Glutamatergic neuron (in vitro differentiated cells): ENCODE measurements around the gene C15orf39. TPM values are rescaled to one million over a fixed set of nuclear protein-coding genes. Genes with fewer than 3 reads are reported as not detected.

ENCODE experiments used
- DNase-seq: peaks from one replicate; pipeline ENCODE4 v3.0.0; 2022
- H3K27ac Mint-ChIP-seq: one replicate; pipeline ENCODE4 v1.8.0; 2020; ENCODE audit warnings: mild to moderate bottlenecking, mixed read lengths, inconsistent platforms; ENCODE audit not compliant: unreplicated experiment
- H3K27me3 Mint-ChIP-seq: one replicate; pipeline ENCODE4 v1.8.0; 2020; ENCODE audit warnings: mild to moderate bottlenecking, moderate library complexity, mixed read lengths, inconsistent platforms; ENCODE audit not compliant: unreplicated experiment
- H3K36me3 Mint-ChIP-seq: one replicate; pipeline ENCODE4 v1.8.0; 2020; ENCODE audit warnings: mild to moderate bottlenecking, mixed read lengths, inconsistent platforms; ENCODE audit not compliant: unreplicated experiment
- H3K4me1 Mint-ChIP-seq: one replicate; pipeline ENCODE4 v1.8.0; 2020; ENCODE audit warnings: mild to moderate bottlenecking, low read depth, mixed read lengths, inconsistent platforms; ENCODE audit not compliant: unreplicated experiment
- H3K4me3 Mint-ChIP-seq: one replicate; pipeline ENCODE4 v1.8.0; 2020; ENCODE audit warnings: mild to moderate bottlenecking, mixed read lengths, inconsistent platforms; ENCODE audit not compliant: unreplicated experiment
- H3K9me3 Mint-ChIP-seq: one replicate; pipeline ENCODE4 v1.8.0; 2020; ENCODE audit warnings: mild to moderate bottlenecking, moderate library complexity, mixed read lengths, inconsistent platforms; ENCODE audit not compliant: unreplicated experiment
- CTCF ChIP-seq: fragments of 200-600 bp; sonication (generic); IDR thresholded peaks from one replicate; pipeline ENCODE4 v1.5.0; 2021; ENCODE audit not compliant: partially characterized antibody, unreplicated experiment
- total RNA-seq: library from RNA; stranded (reverse); fragmentation: NEBNext Ultra II Directional; extraction: Animal tissue kit (Norgen Biotek cat#: 25700); gene quantifications from one replicate; pipeline ENCODE4 v1.2.1, GENCODE V29; 2021; ENCODE audit not compliant: unreplicated experiment

C15orf39 gene
- total RNA-seq, 1 donor from 2014 or later, result 9.0 TPM

GRCh38 chr15:75191235-75191634, 10.4 kb upstream of the C15orf39 start:
- no peak for TF ChIP-seq CTCF
- Mint-ChIP-seq H3K36me3 (no peaks in the 10 kb centered on the region), H3K9me3 (peaks cover 5% of the 10 kb centered on the region), H3K27ac (no peak overlapping the region), H3K4me3 (no peak overlapping the region), H3K27me3 (no peaks in the 10 kb centered on the region), H3K4me1 (peaks cover 3% of the 10 kb centered on the region)
- DNase-seq, result no peak

DNA sequence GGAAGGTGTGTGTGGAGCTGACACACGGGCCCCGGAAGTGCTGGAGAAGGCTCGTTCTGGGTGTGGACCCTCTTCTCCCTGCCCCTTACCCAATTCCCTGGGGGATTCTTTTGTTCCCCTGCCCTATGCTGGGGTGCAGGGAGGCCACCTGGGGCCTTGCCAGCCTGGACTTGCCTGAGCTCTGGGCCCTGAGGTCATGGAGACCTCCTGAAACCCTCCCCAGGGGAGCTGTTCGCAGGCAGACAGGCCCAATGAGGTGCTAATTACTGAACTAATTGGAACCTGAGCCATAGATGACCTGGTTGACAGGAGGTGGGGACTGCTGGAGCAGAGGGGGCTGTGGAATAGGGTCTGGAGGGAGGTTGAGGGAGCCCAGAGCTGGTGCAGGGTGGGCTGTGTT, 9.4 kb upstream of the C15orf39 start:
- DNase-seq, result no peak
- TF ChIP-seq CTCF, result no peak
- Mint-ChIP-seq H3K9me3 (peaks cover 7% of the 10 kb centered on the region), H3K36me3 (no peaks in the 10 kb centered on the region), H3K27ac (no peak overlapping the region), H3K27me3 (no peaks in the 10 kb centered on the region), H3K4me1 (peaks cover 3% of the 10 kb centered on the region), H3K4me3 (no peak overlapping the region)

DNA sequence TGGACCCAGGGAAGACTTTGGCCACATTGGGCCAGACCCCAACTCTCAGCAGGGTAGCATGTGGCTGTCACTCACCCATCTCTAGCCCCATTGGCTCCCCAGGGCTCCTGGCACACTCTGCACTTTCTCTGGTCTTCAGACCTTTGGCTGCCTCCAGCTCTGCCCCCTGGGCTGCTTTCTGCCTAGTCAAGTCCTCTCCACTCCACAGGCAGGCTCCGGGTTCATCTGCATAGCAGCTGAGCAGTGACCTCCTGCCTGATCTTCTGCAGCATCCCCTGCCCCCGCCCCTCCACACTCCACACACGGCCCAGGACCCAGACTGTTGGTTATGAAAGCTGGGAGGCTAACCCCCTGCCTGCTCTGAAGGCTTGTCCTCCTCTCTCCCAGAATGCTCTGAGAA, 8.4 kb upstream of the C15orf39 start:
- Mint-ChIP-seq H3K9me3 (peaks cover 7% of the 10 kb centered on the region), H3K4me3 (no peak overlapping the region), H3K27ac (no peak overlapping the region), H3K36me3 (no peaks in the 10 kb centered on the region), H3K27me3 (no peaks in the 10 kb centered on the region), H3K4me1 (peaks cover 3% of the 10 kb centered on the region)
- DNase-seq, result no peak
- TF ChIP-seq CTCF, result no peak

DNA sequence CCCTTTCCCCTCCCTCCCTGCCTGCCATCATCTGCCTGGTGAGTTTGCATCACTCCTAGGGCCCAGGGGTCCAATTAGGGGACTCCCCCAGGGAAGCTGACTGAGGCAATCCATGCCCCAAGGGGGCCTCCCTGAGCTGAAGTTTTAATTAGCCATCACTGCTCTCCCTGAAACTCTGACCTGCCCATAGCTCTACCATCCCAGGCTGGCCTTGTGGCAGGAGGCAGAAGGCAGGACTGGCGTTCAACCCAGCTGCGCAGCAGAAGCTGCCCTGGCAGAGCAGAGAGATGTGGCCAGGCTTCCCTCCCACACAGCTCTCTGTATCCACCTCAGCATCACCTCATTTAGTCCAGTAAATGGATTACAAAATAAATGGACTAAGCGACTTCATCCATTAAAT, 7.7 kb upstream of the C15orf39 start:
- no peaks in the 10 kb centered on the region for H3K36me3 Mint-ChIP-seq
- H3K27ac Mint-ChIP-seq, result no peak overlapping the region
- no peak for DNase-seq
- H3K27me3 Mint-ChIP-seq, result no peaks in the 10 kb centered on the region
- peaks cover 3% of the 10 kb centered on the region for H3K4me1 Mint-ChIP-seq
- H3K9me3 Mint-ChIP-seq, result peaks cover 7% of the 10 kb centered on the region
- no peak for TF ChIP-seq CTCF
- no peak overlapping the region for H3K4me3 Mint-ChIP-seq

GRCh38 chr15:75194397-75194796, 7.3 kb upstream of the C15orf39 start:
- H3K36me3 Mint-ChIP-seq, result no peaks in the 10 kb centered on the region
- H3K4me1 Mint-ChIP-seq, result peaks cover 4% of the 10 kb centered on the region
- DNase-seq, result no peak
- peaks cover 1% of the 10 kb centered on the region for H3K27me3 Mint-ChIP-seq
- no peak overlapping the region for H3K27ac Mint-ChIP-seq
- peaks cover 7% of the 10 kb centered on the region for H3K9me3 Mint-ChIP-seq
- TF ChIP-seq CTCF, result no peak
- H3K4me3 Mint-ChIP-seq, result no peak overlapping the region
